Stimulated activated CD8-positive, alpha-beta memory T cell treated with anti-CD3 and anti-CD28 coated beads, Interleukin-15, amount 100 ng/mL, for 24 hours (primary cell): ENCODE measurements around the gene PIP4K2A.
"Not testable (repeated sequence)": the region's sequence is repeated elsewhere in the genome, so short reads cannot be mapped to it uniquely, and the experiment has no call there.

Experiments
- DNase-seq: peaks from one replicate; pipeline ENCODE4 v3.0.0-alpha.2; 2020; ENCODE audit warnings: low read depth

The PIP4K2A gene

DNA sequence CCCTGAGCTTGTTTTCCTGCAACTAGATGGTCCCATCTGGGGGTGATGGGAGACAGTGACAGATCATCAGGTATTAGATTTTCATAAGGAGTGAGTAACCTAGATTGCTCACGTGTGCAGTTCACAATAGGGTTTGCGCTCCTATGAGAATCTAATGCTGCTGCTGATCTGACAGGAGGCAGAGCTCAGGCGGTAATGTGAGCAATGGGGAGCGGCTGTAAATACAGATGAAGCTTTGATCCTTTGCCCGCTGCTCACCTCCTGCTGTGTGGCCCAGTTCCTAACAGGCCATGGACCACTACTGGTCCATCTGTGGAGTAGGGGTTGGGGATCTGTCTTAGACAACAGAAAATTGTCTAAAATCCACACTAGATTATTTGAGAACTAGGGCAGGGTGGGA is 22.3 kb downstream of the PIP4K2A start:
- not testable (repeated sequence) for DNase-seq

- no peak for DNase-seq
Measured at GRCh38 chr10:22690614-22691431, 23.6 kb downstream of the PIP4K2A start.

- no peak for DNase-seq
Measured at GRCh38 chr10:22690158-22690557, 24.2 kb downstream of the PIP4K2A start.

GRCh38 chr10:22686347-22686746 is 28.0 kb downstream of the PIP4K2A start:
- no peak for DNase-seq

GRCh38 chr10:22685926-22686325 is 28.5 kb downstream of the PIP4K2A start:
- no peak for DNase-seq

GRCh38 chr10:22684699-22685098 is 29.7 kb downstream of the PIP4K2A start:
- DNase-seq: no peak

GRCh38 chr10:22683140-22683389 is 31.3 kb downstream of the PIP4K2A start:
- DNase-seq: no peak

DNA sequence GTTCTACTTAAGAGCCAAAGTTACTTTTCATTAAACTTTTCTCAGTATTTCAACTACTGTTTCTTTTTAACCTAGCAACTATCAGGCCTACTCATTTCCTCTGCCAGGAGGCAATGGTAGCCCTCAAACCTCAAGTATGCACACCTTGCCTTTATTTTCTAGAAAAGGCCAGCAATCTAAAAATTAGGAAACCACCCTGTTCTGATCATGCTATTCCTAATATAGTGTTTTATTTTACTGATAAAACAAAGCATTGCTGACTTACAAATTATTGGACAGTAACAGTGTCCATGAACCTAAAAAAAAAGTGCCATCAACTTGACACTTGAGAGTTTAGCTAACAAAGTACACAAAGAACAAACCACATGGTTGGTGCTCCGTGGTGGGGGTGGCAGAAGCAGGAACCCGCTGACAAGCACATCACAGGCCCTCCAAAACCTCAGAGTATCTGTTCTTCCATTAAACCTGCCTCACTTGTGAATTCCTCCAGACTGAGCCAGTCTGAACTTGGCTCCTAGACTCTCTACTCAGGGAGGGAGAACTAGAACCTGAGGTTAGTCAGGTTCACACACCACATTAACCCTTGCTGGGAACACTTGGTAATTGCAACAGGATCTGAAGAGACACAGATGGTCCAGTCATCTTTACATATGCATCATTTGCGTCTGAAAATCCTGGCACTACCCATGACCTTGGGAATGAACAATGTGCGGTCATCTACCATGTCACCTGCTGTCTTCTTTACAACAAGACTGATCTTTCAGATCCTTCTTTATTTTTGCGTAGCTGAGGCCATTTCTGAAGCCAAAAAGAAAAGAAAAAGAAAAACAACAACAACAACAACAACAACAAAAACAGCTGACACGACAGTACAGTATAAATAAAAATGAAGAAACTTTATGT is 31.9 kb downstream of the PIP4K2A start:
- no peak for DNase-seq

DNA sequence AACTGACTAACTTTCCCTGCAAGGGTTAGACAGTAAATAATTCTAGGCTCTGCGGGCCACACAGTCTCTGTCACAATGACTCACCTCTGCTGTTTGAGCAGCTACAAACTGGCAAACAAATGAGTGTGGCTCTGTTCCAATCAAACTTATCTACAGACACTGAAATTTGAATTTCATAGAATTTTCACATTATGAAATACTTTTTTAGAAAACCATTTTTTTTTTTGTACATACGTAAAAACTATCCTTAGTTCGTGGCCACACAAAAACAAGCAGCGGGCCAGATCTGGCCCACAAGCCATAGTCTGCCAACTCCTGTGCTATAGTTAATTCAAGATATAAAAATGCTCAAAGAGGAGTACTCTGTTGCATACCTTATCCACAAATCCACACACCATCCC is 32.6 kb downstream of the PIP4K2A start:
- no peak for DNase-seq

DNA sequence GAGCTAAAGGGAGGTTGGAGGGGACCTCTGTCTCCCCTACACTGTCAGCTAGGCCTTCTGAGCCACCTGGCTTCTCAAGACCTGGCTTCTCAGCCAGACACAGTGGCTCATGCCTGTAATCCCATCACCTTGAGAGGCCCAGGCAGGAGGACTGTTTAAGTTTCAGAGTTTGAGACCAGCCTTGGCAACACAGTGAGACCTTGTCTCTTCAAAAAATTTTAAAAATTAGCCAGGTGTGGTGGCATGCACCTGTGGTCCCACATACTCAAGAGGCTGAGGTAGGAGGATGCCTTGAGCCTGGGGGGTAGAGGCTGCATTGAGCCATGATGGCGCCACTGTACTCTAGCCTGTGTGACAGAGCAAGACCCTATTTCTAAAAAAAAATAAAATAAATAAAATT is 33.1 kb downstream of the PIP4K2A start:
- no peak for DNase-seq

DNA sequence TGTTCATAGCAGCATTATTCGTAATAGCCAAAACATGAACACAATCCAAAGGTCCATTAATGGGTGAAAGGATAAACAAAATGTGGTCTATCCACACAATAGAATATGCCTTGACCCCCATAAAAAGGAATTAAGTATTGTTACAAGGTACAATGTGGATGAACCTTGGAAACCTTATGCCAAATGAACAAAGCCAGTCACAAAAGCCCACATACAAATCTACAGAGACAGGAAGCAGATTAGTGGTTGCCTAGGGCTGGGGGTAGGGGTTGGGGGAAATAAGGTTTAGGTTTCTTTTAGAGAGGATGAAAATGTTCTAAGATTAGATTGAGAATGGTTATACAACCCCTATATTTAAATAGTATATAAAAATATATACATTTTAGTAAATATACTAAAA is 34.8 kb downstream of the PIP4K2A start:
- no peak for DNase-seq

DNA sequence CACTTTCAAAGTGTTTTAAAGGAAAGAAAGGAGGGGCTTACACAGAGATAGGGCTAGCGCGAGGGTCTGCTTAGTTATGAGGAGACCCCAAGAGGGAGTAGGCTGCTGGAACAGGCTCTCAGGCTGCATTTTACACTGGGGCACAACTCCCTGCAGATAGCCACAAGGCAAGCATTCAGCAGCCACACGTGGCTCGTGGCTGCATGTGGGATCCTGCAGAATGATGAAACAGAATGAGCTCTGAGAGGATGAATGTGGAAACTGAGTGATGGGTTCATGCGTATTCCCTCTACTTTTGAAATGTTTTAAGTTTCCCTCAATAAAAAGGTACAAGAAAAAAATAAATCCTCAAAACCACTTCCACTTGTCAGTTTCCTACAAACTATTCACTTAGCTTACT is 37.0 kb downstream of the PIP4K2A start:
- no peak for DNase-seq

GRCh38 chr10:22676435-22676834 is 37.9 kb downstream of the PIP4K2A start:
- no peak for DNase-seq

GRCh38 chr10:22674573-22674930 is 39.8 kb downstream of the PIP4K2A start:
- no peak for DNase-seq

DNA sequence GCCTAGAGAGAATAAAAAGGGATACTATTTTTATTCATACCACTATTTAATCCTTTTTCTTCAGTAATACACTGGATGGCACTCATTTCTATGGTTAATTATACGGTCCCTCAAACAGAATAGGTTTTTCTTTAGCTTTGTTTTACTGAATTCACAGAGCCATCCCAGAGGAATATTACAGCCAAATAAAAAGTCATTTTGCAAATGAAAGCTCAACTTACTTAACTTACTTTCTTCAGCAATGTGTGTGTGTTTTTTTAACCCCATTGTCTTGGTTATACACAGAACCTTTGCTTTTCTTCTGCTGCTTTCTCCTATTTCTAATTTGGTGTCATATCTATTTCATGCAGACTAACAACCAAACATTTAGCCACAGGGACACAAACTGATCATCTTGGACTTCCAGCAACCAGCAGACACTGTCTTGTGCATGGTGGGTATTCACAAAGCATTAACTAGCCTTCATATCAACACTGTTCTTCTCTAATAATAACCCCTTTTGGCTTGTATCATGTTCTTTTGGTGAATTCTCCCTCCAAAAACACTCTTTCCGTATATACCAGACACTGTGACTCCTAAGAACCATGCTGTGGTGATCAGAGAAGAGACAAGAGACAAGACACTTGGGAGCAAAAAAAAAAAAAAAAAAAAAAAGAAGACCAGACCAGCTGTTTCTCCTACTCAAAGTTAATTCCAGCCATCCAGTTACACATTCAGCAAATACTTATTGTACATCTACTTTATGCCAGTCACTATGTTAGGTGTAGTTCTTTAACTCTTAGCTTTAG is 40.4 kb downstream of the PIP4K2A start:
- no peak for DNase-seq

DNA sequence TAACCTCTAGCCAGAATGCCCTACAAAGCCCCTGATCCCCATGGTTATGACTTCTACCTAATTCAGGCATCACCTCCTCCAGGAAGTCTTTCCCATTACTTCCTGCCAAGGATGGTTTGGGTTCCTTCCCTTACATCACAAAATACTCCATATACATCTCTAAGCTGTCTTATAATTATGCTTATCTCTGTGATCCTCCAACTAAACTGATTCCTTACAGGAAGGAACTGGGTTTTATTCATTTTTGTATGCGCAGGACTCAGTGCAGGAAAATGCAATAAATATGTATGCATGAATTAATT is 41.3 kb downstream of the PIP4K2A start:
- DNase-seq: no peak

- no peak for DNase-seq
Measured at GRCh38 chr10:22672319-22673090, 41.9 kb downstream of the PIP4K2A start.

- no peak for DNase-seq
Measured at GRCh38 chr10:22670788-22671187, 43.6 kb downstream of the PIP4K2A start.

GRCh38 chr10:22669163-22669711 is 45.1 kb downstream of the PIP4K2A start:
- DNase-seq: no peak

- no peak for DNase-seq
Measured at GRCh38 chr10:22667093-22667480, 47.3 kb downstream of the PIP4K2A start.

GRCh38 chr10:22666287-22667092 is 47.9 kb downstream of the PIP4K2A start:
- no peak for DNase-seq
